Lung (tissue), 12 donors: ENCODE measurements around the gene RASSF8. TPM values are rescaled to one million over a fixed set of nuclear protein-coding genes. Genes with fewer than 3 reads are reported as not detected.

ENCODE experiments used
- ATAC-seq: fragments of 200-7000 bp; cut with Tn5 transposase; one replicate; pipeline ENCODE4 v1.9.1; 2020; ENCODE audit warnings: moderate number of reproducible peaks; ENCODE audit not compliant: insufficient read depth, low FRiP score
- DNase-seq, 3 donors: peaks; one replicate each; pipeline ENCODE4 v3.0.0-alpha.2; 2013 to 2017
- H3K27ac ChIP-seq, 2 donors: one replicate each; pipeline ENCODE4 v1.5.1; 2013; ENCODE audit warnings: mild to moderate bottlenecking in 2 of 2, moderate library complexity in 2 of 2, control low read depth in 1 of 2, inconsistent platforms in 1 of 2, low read depth in 1 of 2, low read length in 1 of 2
- H3K27me3 ChIP-seq, 3 donors: one replicate each; pipeline ENCODE4 v1.5.1; 2013; ENCODE audit warnings: low read length in 2 of 3; ENCODE audit not compliant: control insufficient read depth in 3 of 3, insufficient read depth in 3 of 3
- H3K36me3 ChIP-seq, 4 donors: one replicate each; pipeline ENCODE4 v1.5.1; 2013; ENCODE audit warnings: low read length in 4 of 4, mild to moderate bottlenecking in 1 of 4, moderate library complexity in 1 of 4; ENCODE audit not compliant: control insufficient read depth in 4 of 4, insufficient read depth in 4 of 4
- H3K4me1 ChIP-seq, 5 donors: one replicate each; pipeline ENCODE4 v1.5.1; 2013; ENCODE audit warnings: low read length in 5 of 5, mild to moderate bottlenecking in 2 of 5, moderate library complexity in 1 of 5; ENCODE audit not compliant: control insufficient read depth in 5 of 5, insufficient read depth in 5 of 5
- H3K4me3 ChIP-seq: one replicate; pipeline ENCODE4 v1.5.1; 2013; ENCODE audit warnings: mild to moderate bottlenecking, control low read depth, moderate library complexity
- H3K9ac ChIP-seq, 2 donors: one replicate each; pipeline ENCODE4 v1.5.1; 2013; ENCODE audit warnings: low read length in 2 of 2, control low read depth in 1 of 2; ENCODE audit not compliant: insufficient read depth in 1 of 2
- H3K9me3 ChIP-seq, 4 donors: one replicate each; pipeline ENCODE4 v1.5.1; 2013; ENCODE audit warnings: low read length in 3 of 4, mild to moderate bottlenecking in 1 of 4, moderate library complexity in 1 of 4; ENCODE audit not compliant: control insufficient read depth in 4 of 4, insufficient read depth in 3 of 4
- CTCF ChIP-seq: IDR thresholded peaks from 2 replicates; pipeline ENCODE4 v1.5.1; 2012; ENCODE audit warnings: mild to moderate bottlenecking; ENCODE audit errors: control extremely low read depth, extremely low read depth
- WGBS, 2 donors: extraction: QIAGEN DNeasy Blood & Tissue Kit; methylation state at CpG; one replicate each; pipeline ENCODE4 v1.1.7; 2013; 5-methylcytosine and 5-hydroxymethylcytosine counted together
- polyA plus RNA-seq, 2 donors: library from polyadenylated mRNA; stranded (reverse); fragments of 200-250 nt; gene quantifications; one replicate each; pipeline ENCODE4 v1.2.1, GENCODE V29; 2013
- total RNA-seq, 2 donors: library from RNA; depleted of rRNA in 1 of 2; stranded (reverse); fragments of >200 nt in 1 of 2; gene quantifications; one replicate each; pipeline ENCODE4 v1.2.1, GENCODE V29; 2014 to 2021
- donor health status: control.
- donor health status: control.
- donor health status: Bipolar disorder and iron deficiency.
- donor health status: healthy.
- donor health status: DM: yes; HTN: yes; CAD: no.

RASSF8 gene
- total and polyA plus RNA-seq, 4 donors: 9.0 to 68.4 (median 28.2) TPM

GRCh38 chr12:25982416-25982815 is 23.9 kb downstream of the RASSF8 start:
- Histone ChIP-seq H3K9me3 (no peaks in the 10 kb centered on the region), H3K4me3 (no peak overlapping the region), H3K27me3 (no peaks in the 10 kb centered on the region), H3K27ac (no peak overlapping the region), H3K36me3 (no peaks in the 10 kb centered on the region), H3K4me1 (peaks cover 3 to 18% (median 7%) of the 10 kb centered on the region in 5 donors), H3K9ac (no peak overlapping the region)
- WGBS, 2 donors: 0% methylated on average over 1 of the region's 1 CpG; no CpG with 5 or more reads in 1 of the 2 donors
- ATAC-seq (no peak), DNase-seq (no peak)
- no peak for TF ChIP-seq CTCF

DNA sequence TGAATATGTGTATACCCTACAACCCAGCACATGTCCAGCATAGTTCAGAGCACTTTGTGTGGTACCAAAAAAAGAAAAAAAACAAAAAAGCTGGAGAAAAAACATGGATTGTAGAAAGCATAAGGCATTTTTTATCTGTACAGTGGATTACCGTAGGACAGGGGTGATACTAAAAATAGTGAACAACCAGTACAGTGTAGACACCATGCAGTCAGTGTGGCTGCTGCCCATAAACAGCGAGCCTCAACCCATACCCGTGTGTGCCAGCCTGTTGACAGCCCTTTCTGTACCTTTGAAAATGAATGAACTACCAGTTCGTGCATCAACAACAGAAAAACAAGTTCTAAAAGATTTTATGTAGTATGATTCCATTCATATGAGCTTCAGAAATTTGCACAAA is 25.1 kb downstream of the RASSF8 start:
- H3K36me3 ChIP-seq: no peaks in the 10 kb centered on the region
- TF ChIP-seq CTCF: no peak
- H3K4me1 ChIP-seq: peaks cover 3 to 12% (median 6%) of the 10 kb centered on the region in 5 donors
- H3K9ac ChIP-seq: no peak overlapping the region
- H3K27me3 ChIP-seq: no peaks in the 10 kb centered on the region
- ATAC-seq: no peak
- WGBS, 2 donors: 95 to 99% methylated on average over 4 of the region's 4 CpGs
- H3K9me3 ChIP-seq: no peaks in the 10 kb centered on the region
- no peak overlapping the region for H3K27ac ChIP-seq
- DNase-seq: no peak
- H3K4me3 ChIP-seq: no peak overlapping the region

GRCh38 chr12:25984759-25985158 is 26.3 kb downstream of the RASSF8 start:
- WGBS, 2 donors: 92 to 95% methylated on average over 2 of the region's 2 CpGs
- DNase-seq: no peak

More at GRCh38 chr12:25984759-25985158, 26.3 kb downstream of the RASSF8 start:
- Histone ChIP-seq H3K9me3 (no peaks in the 10 kb centered on the region), H3K4me3 (no peak overlapping the region), H3K27ac (no peak overlapping the region), H3K4me1 (peaks cover 0 to 6% (median 2%) of the 10 kb centered on the region in 5 donors), H3K36me3 (no peaks in the 10 kb centered on the region), H3K27me3 (no peaks in the 10 kb centered on the region), H3K9ac (no peak overlapping the region)
- no peak for ATAC-seq
- TF ChIP-seq CTCF: no peak
